Measurements from ENCODE around the gene CARD6. TPM values are rescaled to one million over a fixed set of nuclear protein-coding genes. Genes with fewer than 3 reads are reported as not detected.

CARD6 gene
- total and polyA plus RNA-seq, 2 experiments from 2014 or later, result 0.06 to 0.12 TPM

DNA sequence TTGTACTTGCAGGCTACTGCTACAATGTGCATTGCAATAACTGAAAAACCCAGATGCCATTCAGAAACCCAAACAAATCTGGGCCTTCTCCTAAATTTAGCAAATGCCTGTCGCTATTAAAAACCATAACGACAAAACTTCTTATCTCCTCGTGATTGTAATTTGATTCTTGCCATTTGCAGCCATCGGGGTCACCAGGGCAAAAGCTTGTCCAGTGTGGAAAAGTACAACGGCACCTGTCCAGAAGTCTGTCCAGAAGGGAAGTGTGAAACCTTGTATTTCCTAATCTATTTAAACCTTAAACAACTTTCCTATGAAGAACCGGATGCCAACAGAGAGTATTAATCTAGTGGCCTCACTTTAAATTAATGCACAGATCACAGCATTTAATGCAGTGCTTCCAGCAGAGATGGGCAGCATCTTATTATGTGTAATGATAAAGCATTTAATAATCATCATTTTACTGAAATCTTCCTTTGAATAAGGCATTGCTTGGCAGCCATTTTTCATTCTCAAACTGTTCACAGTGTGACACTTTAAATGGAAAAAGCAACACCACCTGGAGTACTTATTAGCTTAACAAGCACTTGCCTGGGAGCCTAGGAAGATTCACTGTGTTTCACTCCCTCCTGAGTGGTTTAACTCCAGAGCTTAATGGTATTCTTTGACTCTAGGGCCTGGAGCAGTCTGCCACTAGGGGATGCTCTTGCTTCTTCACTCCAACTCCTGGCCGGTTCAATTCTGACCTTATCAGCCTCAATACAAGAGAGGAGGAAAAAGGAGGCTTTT, 63.2 kb downstream of the CARD6 start:
- TF ChIP-seq, protein P1, sequence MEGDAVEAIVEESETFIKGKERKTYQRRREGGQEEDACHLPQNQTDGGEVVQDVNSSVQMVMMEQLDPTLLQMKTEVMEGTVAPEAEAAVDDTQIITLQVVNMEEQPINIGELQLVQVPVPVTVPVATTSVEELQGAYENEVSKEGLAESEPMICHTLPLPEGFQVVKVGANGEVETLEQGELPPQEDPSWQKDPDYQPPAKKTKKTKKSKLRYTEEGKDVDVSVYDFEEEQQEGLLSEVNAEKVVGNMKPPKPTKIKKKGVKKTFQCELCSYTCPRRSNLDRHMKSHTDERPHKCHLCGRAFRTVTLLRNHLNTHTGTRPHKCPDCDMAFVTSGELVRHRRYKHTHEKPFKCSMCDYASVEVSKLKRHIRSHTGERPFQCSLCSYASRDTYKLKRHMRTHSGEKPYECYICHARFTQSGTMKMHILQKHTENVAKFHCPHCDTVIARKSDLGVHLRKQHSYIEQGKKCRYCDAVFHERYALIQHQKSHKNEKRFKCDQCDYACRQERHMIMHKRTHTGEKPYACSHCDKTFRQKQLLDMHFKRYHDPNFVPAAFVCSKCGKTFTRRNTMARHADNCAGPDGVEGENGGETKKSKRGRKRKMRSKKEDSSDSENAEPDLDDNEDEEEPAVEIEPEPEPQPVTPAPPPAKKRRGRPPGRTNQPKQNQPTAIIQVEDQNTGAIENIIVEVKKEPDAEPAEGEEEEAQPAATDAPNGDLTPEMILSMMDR (IDR thresholded peaks at IDR 0.05; ENCODE audit: low read depth, low read length), result peak; percentile 100
- H3K9me3 ChIP-seq (ENCODE audit: low read depth), result no peaks in the 10 kb centered on the region
- DNase-seq (ENCODE audit: low read depth in 1 of 2, low spot score in 1 of 2), result peak; percentile 90 to 93
- peak overlapping the region; percentile 95 for H3K27ac ChIP-seq
- H3K36me3 ChIP-seq, result no peaks in the 10 kb centered on the region
- no peak overlapping the region for H3K4me3 ChIP-seq
- peaks cover 28% of the 10 kb centered on the region for H3K4me1 ChIP-seq (ENCODE audit: low read depth)
- H3K27me3 ChIP-seq, result no peaks in the 10 kb centered on the region

DNA sequence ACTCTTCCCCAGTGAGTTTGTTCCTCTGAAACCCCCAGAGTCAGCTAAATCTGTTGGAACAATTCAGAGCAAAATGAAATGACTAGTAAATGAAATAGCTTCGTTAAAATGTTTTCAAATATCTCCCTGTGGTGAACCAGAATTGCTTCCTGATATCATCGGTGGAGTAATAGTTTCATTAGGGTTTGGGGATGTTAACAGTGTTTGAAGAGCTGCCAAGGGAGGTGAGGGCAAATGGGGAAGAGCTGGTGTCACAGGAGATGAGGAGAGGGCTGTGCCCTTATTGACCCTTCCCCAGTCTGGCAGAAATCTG, 63.8 kb downstream of the CARD6 start:
- Histone ChIP-seq H3K27me3 (no peaks in the 10 kb centered on the region), H3K36me3 (no peaks in the 10 kb centered on the region), H3K4me1 (ENCODE audit: low read depth) (peaks cover 33% of the 10 kb centered on the region), H3K4me3 (no peak overlapping the region), H3K9me3 (ENCODE audit: low read depth) (no peaks in the 10 kb centered on the region), H3K27ac (peak overlapping the region; percentile 95)
- DNase-seq (ENCODE audit: low read depth in 1 of 2, low spot score in 1 of 2), result no peak
- TF ChIP-seq, protein P1 (IDR thresholded peaks at IDR 0.05; ENCODE audit: low read depth, low read length), result no peak

DNA sequence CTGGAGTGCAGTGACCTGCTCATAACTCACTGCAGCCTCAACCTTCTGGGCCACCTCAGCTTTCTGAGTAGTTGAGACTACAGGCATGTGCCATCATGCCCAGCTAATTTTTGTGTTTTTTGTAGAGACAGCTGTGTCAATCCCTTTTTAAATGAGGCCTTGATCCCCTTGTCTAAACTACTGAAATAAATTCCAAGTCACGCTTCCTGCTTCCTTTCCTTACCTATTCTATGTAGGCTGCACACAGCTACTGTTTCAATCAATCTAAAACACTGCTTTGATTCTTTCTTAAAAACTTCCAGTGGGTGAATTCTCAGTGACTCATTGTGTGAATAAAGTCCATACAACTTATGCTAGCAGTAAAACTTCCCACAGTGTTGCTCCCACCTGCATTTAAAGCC, 65.2 kb downstream of the CARD6 start:
- Histone ChIP-seq H3K36me3 (no peaks in the 10 kb centered on the region), H3K9me3 (ENCODE audit: low read depth) (no peaks in the 10 kb centered on the region), H3K27ac (no peak overlapping the region), H3K27me3 (no peaks in the 10 kb centered on the region), H3K4me3 (no peak overlapping the region), H3K4me1 (ENCODE audit: low read depth) (peaks cover 43% of the 10 kb centered on the region)
- no peak for DNase-seq (ENCODE audit: low read depth in 1 of 2, low spot score in 1 of 2)
- TF ChIP-seq, protein P1 (IDR thresholded peaks at IDR 0.05; ENCODE audit: low read depth, low read length), result no peak

DNA sequence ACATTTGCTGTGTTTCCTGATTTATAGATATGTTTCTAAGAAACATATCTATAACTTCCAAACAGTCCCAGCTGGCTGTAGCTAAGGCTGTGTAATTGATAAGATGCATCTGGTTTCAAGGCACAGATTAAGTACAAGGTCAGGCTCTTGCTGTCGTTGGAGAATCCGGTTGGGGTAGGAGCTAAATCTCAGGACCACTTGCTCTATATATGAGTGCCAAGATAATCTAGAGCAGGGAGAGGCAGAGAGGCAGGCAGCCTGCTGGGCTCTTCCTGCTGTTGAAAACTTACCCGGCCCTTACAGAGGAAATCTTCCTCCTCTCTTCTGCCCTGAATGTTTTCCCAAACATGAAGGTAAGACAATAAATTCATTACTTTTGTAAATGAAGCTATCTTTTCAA, 68.1 kb downstream of the CARD6 start, which contains the start of gene C7:
Gene C7, plus strand, starts transcription at position 234 of the 400 bp plus-strand sequence. Its CDS starts 114 bp downstream, at position 348.
- Histone ChIP-seq H3K9me3 (ENCODE audit: low read depth) (no peaks in the 10 kb centered on the region), H3K4me1 (ENCODE audit: low read depth) (peaks cover 30% of the 10 kb centered on the region)
- TF ChIP-seq, protein P1 (IDR thresholded peaks at IDR 0.05; ENCODE audit: low read depth, low read length), result no peak

DNA sequence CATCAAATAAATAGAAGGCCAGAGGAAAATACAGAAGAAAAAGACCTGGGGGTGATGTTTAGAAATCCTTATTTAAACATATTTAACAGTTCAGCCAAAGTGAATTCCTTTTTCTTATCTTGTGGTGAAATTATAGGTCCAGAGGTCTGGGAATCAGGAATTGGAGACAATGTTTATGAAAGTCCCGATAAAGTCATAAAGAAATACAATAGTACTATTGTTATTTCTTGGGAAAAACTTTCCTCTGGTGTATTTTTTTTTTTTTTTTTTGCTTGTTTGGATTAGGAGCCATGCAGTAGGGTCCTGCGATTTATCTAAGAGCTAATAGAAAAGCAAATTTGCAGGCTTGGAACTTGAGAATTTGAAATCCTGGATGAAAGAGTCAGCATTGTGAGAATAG, 68.6 kb downstream of the CARD6 start:
- Histone ChIP-seq H3K36me3 (no peaks in the 10 kb centered on the region), H3K27me3 (no peaks in the 10 kb centered on the region), H3K9me3 (ENCODE audit: low read depth) (no peaks in the 10 kb centered on the region), H3K4me1 (ENCODE audit: low read depth) (peaks cover 26% of the 10 kb centered on the region), H3K27ac (peak overlapping the region; percentile 62), H3K4me3 (peak overlapping the region; percentile 20)
- TF ChIP-seq, protein P1 (IDR thresholded peaks at IDR 0.05; ENCODE audit: low read depth, low read length), result no peak
- no peak for DNase-seq (ENCODE audit: low read depth in 1 of 2, low spot score in 1 of 2)

More for the DNA sequence above, 68.1 kb downstream of the CARD6 start, which contains the start of gene C7:
- Histone ChIP-seq H3K27me3 (no peaks in the 10 kb centered on the region), H3K27ac (peak within 1 kb of the TSS; percentile 62), H3K4me3 (peak within 1 kb of the TSS; percentile 20), H3K36me3 (no peaks in the 10 kb centered on the region)
- peak; percentile 45 to 89 for DNase-seq (ENCODE audit: low read depth in 1 of 2, low spot score in 1 of 2)

Other genes starting within 250 kb of the CARD6 start
- 0.42 and 0.99 TPM in 2 replicates for gene PTGER4, start 161.5 kb upstream of the CARD6 start, total RNA-seq
- 0.28 TPM in 1 of 2 replicates, not detected in the other for gene PTGER4, start 161.5 kb upstream of the CARD6 start, polyA plus RNA-seq
- gene TTC33, start 85.4 kb upstream of the CARD6 start, total RNA-seq, result 13.4 and 46.7 TPM in 2 replicates
- 16.3 and 17.2 TPM in 2 replicates for gene TTC33, start 85.4 kb upstream of the CARD6 start, polyA plus RNA-seq
- 21.5 and 26.1 TPM in 2 replicates for gene PRKAA1, start 43.0 kb upstream of the CARD6 start, total RNA-seq
- 22.6 and 29.3 TPM in 2 replicates for gene PRKAA1, start 43.0 kb upstream of the CARD6 start, polyA plus RNA-seq
- gene RPL37, start 6.1 kb upstream of the CARD6 start, total RNA-seq, result 115 and 181 TPM in 2 replicates
- 473 and 553 TPM in 2 replicates for gene RPL37, start 6.1 kb upstream of the CARD6 start, polyA plus RNA-seq
- 66.3 and 153 TPM in 2 replicates for gene C7, start 68.1 kb downstream of the CARD6 start, total RNA-seq
- gene C7, start 68.1 kb downstream of the CARD6 start, polyA plus RNA-seq, result 64.0 and 97.9 TPM in 2 replicates
- not detected in 2 replicates for gene MROH2B, start 230.0 kb downstream of the CARD6 start, total RNA-seq
- not detected in 2 replicates for gene MROH2B, start 230.0 kb downstream of the CARD6 start, polyA plus RNA-seq